Skeletal muscle tissue (tissue), 4 donors: ENCODE data around the gene ITGAD. TPM values are rescaled to one million over a fixed set of nuclear protein-coding genes. Genes with fewer than 3 reads are reported as not detected.

Experiments
- H3K27ac ChIP-seq: one replicate; pipeline ENCODE4 v1.7.0; 2013; ENCODE audit warnings: mild to moderate bottlenecking, low read depth, low read length, inconsistent platforms
- H3K27me3 ChIP-seq, 3 donors: one replicate each; pipeline ENCODE4 v1.7.0; 2013; ENCODE audit warnings: low read length in 3 of 3; ENCODE audit not compliant: control insufficient read depth in 3 of 3, insufficient read depth in 3 of 3
- H3K36me3 ChIP-seq, 3 donors: one replicate each; pipeline ENCODE4 v1.7.0; 2013; ENCODE audit warnings: low read length in 3 of 3; ENCODE audit not compliant: control insufficient read depth in 3 of 3, insufficient read depth in 3 of 3
- H3K4me1 ChIP-seq, 3 donors: one replicate each; pipeline ENCODE4 v1.7.0; 2013; ENCODE audit warnings: low read length in 3 of 3, mild to moderate bottlenecking in 3 of 3; ENCODE audit not compliant: control insufficient read depth in 3 of 3, insufficient read depth in 3 of 3
- H3K4me3 ChIP-seq, 3 donors: one replicate each; pipeline ENCODE4 v1.7.0; 2013; ENCODE audit warnings: low read length in 3 of 3
- H3K9ac ChIP-seq, 3 donors: one replicate each; pipeline ENCODE4 v1.7.0; 2013; ENCODE audit warnings: low read length in 3 of 3, mild to moderate bottlenecking in 3 of 3, moderate library complexity in 2 of 3, low read depth in 1 of 3
- H3K9me3 ChIP-seq, 3 donors: one replicate each; pipeline ENCODE4 v1.7.0; 2013; ENCODE audit warnings: low read length in 3 of 3; ENCODE audit not compliant: control insufficient read depth in 3 of 3
- total RNA-seq: library from RNA; depleted of rRNA; stranded (reverse); fragments of >200 nt; gene quantifications from one replicate; pipeline ENCODE4 v1.2.3, GENCODE V29; 2014
- donor health status: Osteomylitis.

Gene ITGAD
- total RNA-seq, 1 donor from 2014 or later, result under 0.01 TPM

- peaks cover 29 to 31% (median 30%) of the 10 kb centered on the region in 3 donors for H3K4me1 ChIP-seq
- no peak overlapping the region for H3K9ac ChIP-seq
- no peaks in the 10 kb centered on the region for H3K27me3 ChIP-seq
- no peaks in the 10 kb centered on the region for H3K9me3 ChIP-seq
- no peak overlapping the region for H3K4me3 ChIP-seq
- peaks cover 31 to 39% (median 37%) of the 10 kb centered on the region in 3 donors for H3K36me3 ChIP-seq
- no peak overlapping the region for H3K27ac ChIP-seq
Observed at GRCh38 chr16:31461201-31461920, 68.2 kb downstream of the ITGAD start.

GRCh38 chr16:31461921-31462804 lies 69.0 kb downstream of the ITGAD start:
- no peak overlapping the region for H3K27ac ChIP-seq
- peaks cover 38 to 45% (median 45%) of the 10 kb centered on the region in 3 donors for H3K36me3 ChIP-seq

GRCh38 chr16:31464348-31464769 lies 71.2 kb downstream of the ITGAD start:
- Histone ChIP-seq H3K36me3 (peaks cover 39 to 48% (median 44%) of the 10 kb centered on the region in 3 donors), H3K9ac (no peak overlapping the region), H3K4me1 (peaks cover 8 to 9% (median 9%) of the 10 kb centered on the region in 3 donors), H3K27me3 (no peaks in the 10 kb centered on the region), H3K4me3 (no peak overlapping the region), H3K9me3 (no peaks in the 10 kb centered on the region), H3K27ac (no peak overlapping the region)

More at GRCh38 chr16:31461921-31462804, 69.0 kb downstream of the ITGAD start:
- H3K9ac ChIP-seq, result no peak overlapping the region
- peaks cover 21 to 23% (median 22%) of the 10 kb centered on the region in 3 donors for H3K4me1 ChIP-seq
- H3K4me3 ChIP-seq, result no peak overlapping the region
- no peaks in the 10 kb centered on the region for H3K27me3 ChIP-seq
- no peaks in the 10 kb centered on the region for H3K9me3 ChIP-seq

- H3K27me3 ChIP-seq, result no peaks in the 10 kb centered on the region
- no peaks in the 10 kb centered on the region for H3K9me3 ChIP-seq
- no peak overlapping the region for H3K9ac ChIP-seq
- H3K4me1 ChIP-seq, result peaks cover 8 to 9% (median 9%) of the 10 kb centered on the region in 3 donors
- no peak overlapping the region for H3K27ac ChIP-seq
- H3K36me3 ChIP-seq, result peaks cover 39 to 48% (median 44%) of the 10 kb centered on the region in 3 donors
- no peak overlapping the region for H3K4me3 ChIP-seq
Observed at GRCh38 chr16:31464781-31465260, 71.7 kb downstream of the ITGAD start.

- no peaks in the 10 kb centered on the region for H3K27me3 ChIP-seq
- peaks cover 39 to 48% (median 44%) of the 10 kb centered on the region in 3 donors for H3K36me3 ChIP-seq
- H3K4me1 ChIP-seq, result peaks cover 0 to under 1% (median 0%) of the 10 kb centered on the region in 3 donors
- no peak overlapping the region for H3K9ac ChIP-seq
- no peaks in the 10 kb centered on the region for H3K9me3 ChIP-seq
- H3K27ac ChIP-seq, result peak overlapping the region; percentile 40
- H3K4me3 ChIP-seq, result no peak overlapping the region
Observed at GRCh38 chr16:31465788-31466370, 72.7 kb downstream of the ITGAD start.

- H3K4me3 ChIP-seq, result no peak overlapping the region
- peaks cover 4 to 6% (median 5%) of the 10 kb centered on the region in 3 donors for H3K4me1 ChIP-seq
- no peak overlapping the region for H3K9ac ChIP-seq
- peaks cover 39 to 48% (median 44%) of the 10 kb centered on the region in 3 donors for H3K36me3 ChIP-seq
- H3K27me3 ChIP-seq, result no peaks in the 10 kb centered on the region
- H3K9me3 ChIP-seq, result no peaks in the 10 kb centered on the region
- peak overlapping the region; percentile 40 for H3K27ac ChIP-seq
Observed at GRCh38 chr16:31466381-31466841, 73.3 kb downstream of the ITGAD start.

- Histone ChIP-seq H3K4me3 (no peak overlapping the region), H3K27ac (peak overlapping the region; percentile 40), H3K27me3 (peaks cover 0 to 2% (median 0%) of the 10 kb centered on the region in 3 donors), H3K9me3 (no peaks in the 10 kb centered on the region), H3K36me3 (peaks cover 32 to 42% (median 38%) of the 10 kb centered on the region in 3 donors), H3K4me1 (peaks cover 6 to 9% (median 8%) of the 10 kb centered on the region in 3 donors), H3K9ac (no peak overlapping the region)
Observed at GRCh38 chr16:31467151-31467773, 74.1 kb downstream of the ITGAD start.

GRCh38 chr16:31467858-31468257 lies 74.7 kb downstream of the ITGAD start:
- Histone ChIP-seq H3K36me3 (peaks cover 31 to 36% (median 34%) of the 10 kb centered on the region in 3 donors), H3K27me3 (peaks cover 0 to 4% (median 4%) of the 10 kb centered on the region in 3 donors), H3K4me1 (peaks cover 11 to 14% (median 11%) of the 10 kb centered on the region in 3 donors), H3K27ac (no peak overlapping the region), H3K4me3 (no peak overlapping the region), H3K9ac (no peak overlapping the region), H3K9me3 (no peaks in the 10 kb centered on the region)

GRCh38 chr16:31470615-31471014 lies 77.5 kb downstream of the ITGAD start:
- no peaks in the 10 kb centered on the region for H3K9me3 ChIP-seq
- peaks cover 15 to 17% (median 16%) of the 10 kb centered on the region in 3 donors for H3K4me1 ChIP-seq
- peak overlapping the region; percentile 83 for H3K27ac ChIP-seq
- H3K9ac ChIP-seq, result no peak overlapping the region
- no peak overlapping the region for H3K4me3 ChIP-seq
- peaks cover 4 to 16% (median 6%) of the 10 kb centered on the region in 3 donors for H3K27me3 ChIP-seq
- H3K36me3 ChIP-seq, result peaks cover 17 to 23% (median 20%) of the 10 kb centered on the region in 3 donors
